Tibial nerve (tissue), 4 donors: ENCODE results near the gene TXN2.

ENCODE experiments used
- EP300 ChIP-seq, 2 donors: sonication (generic); formaldehyde crosslinking; IDR thresholded peaks; one replicate each; pipeline ENCODE4 v1.6.1; 2017; ENCODE audit warnings: antibody characterized with exemption in 2 of 2, mild to moderate bottlenecking in 1 of 2
- TF ChIP-seq, protein P1 (sequence below), 5 experiments: fragments of 200-600 bp in 3 of 5; fragments of 450-650 bp in 2 of 5; sonication (generic) in 3 of 5; IDR thresholded peaks; one replicate each; pipeline ENCODE4 v1.5.1; 2016 to 2019; ENCODE audit warnings: antibody characterized with exemption in 5 of 5, mild to moderate bottlenecking in 3 of 5, moderate library complexity in 2 of 5

DNA sequence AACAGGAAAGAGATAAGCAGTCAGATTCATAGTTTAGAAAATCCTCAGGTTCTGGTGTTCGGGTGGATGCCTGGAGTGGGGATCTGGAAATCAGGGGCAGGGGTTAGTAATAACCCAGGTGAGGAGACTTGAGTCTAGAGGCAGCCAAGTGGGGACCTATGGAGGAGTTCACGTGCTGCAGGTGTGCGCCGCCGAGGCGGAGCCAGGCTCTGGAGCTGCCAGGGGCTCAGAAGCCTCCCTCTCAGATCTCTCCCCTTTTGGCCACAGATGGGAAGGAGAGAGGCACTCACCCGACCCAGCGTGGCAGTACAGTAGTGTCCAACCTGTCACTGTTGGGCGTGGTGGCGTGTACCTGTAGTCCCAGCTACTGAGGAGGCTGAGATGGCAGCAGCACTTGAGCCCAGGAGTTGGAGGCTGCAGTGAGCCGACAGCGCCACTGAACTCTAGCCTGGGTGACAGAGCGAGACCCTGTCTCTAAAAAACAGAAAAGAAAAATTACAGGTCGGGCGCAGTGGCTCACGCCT lies 27.5 kb downstream of the TXN2 start:
- TF ChIP-seq, protein P1, sequence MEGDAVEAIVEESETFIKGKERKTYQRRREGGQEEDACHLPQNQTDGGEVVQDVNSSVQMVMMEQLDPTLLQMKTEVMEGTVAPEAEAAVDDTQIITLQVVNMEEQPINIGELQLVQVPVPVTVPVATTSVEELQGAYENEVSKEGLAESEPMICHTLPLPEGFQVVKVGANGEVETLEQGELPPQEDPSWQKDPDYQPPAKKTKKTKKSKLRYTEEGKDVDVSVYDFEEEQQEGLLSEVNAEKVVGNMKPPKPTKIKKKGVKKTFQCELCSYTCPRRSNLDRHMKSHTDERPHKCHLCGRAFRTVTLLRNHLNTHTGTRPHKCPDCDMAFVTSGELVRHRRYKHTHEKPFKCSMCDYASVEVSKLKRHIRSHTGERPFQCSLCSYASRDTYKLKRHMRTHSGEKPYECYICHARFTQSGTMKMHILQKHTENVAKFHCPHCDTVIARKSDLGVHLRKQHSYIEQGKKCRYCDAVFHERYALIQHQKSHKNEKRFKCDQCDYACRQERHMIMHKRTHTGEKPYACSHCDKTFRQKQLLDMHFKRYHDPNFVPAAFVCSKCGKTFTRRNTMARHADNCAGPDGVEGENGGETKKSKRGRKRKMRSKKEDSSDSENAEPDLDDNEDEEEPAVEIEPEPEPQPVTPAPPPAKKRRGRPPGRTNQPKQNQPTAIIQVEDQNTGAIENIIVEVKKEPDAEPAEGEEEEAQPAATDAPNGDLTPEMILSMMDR (IDR thresholded peaks at IDR 0.05) = no peak
- no peak for TF ChIP-seq EP300 (IDR thresholded peaks at IDR 0.05)
